GM21619 (cell line): ENCODE measurements around the gene GRB10.
A peak's percentile ranks its signal among the peaks of the same experiment; 100 is the strongest.

ENCODE experiments used
- ATAC-seq: cut with Tn5 transposase; IDR thresholded peaks from one replicate; pipeline ENCODE4 v1.9.1; 2021; ENCODE audit not compliant: unreplicated experiment

Gene GRB10

GRCh38 chr7:50658696-50659095, 124.0 kb downstream of the GRB10 start:
- no peak for ATAC-seq

GRCh38 chr7:50657912-50658311, 124.8 kb downstream of the GRB10 start:
- ATAC-seq, result no peak

GRCh38 chr7:50657341-50657873, 125.3 kb downstream of the GRB10 start:
- no peak for ATAC-seq

GRCh38 chr7:50656141-50656895, 126.4 kb downstream of the GRB10 start:
- no peak for ATAC-seq

- ATAC-seq, result no peak
Measured at GRCh38 chr7:50655490-50655889, 127.2 kb downstream of the GRB10 start.

GRCh38 chr7:50655020-50655419, 127.7 kb downstream of the GRB10 start:
- ATAC-seq, result no peak

- no peak for ATAC-seq
Measured at GRCh38 chr7:50653981-50654425, 128.7 kb downstream of the GRB10 start.

- no peak for ATAC-seq
Measured at GRCh38 chr7:50653126-50653864, 129.4 kb downstream of the GRB10 start.

- ATAC-seq, result no peak
Measured at GRCh38 chr7:50652400-50653125, 130.1 kb downstream of the GRB10 start.

- ATAC-seq, result peak; percentile 65
Measured at GRCh38 chr7:50651271-50651989, 131.3 kb downstream of the GRB10 start.

- no peak for ATAC-seq
Measured at GRCh38 chr7:50650057-50650664, 132.5 kb downstream of the GRB10 start.

- no peak for ATAC-seq
Measured at GRCh38 chr7:50649259-50649885, 133.3 kb downstream of the GRB10 start.

GRCh38 chr7:50648570-50649169, 134.0 kb downstream of the GRB10 start:
- no peak for ATAC-seq

GRCh38 chr7:50648076-50648475, 134.6 kb downstream of the GRB10 start:
- ATAC-seq, result no peak

- no peak for ATAC-seq
Measured at GRCh38 chr7:50647286-50647980, 135.3 kb downstream of the GRB10 start.

GRCh38 chr7:50646069-50646468, 136.6 kb downstream of the GRB10 start:
- ATAC-seq, result no peak

GRCh38 chr7:50645186-50645585, 137.5 kb downstream of the GRB10 start:
- ATAC-seq, result no peak

GRCh38 chr7:50644586-50644985, 138.1 kb downstream of the GRB10 start:
- no peak for ATAC-seq

- no peak for ATAC-seq
Measured at GRCh38 chr7:50644114-50644513, 138.6 kb downstream of the GRB10 start.
